ENCODE measurements around the gene TK1. TPM values are rescaled to one million over a fixed set of nuclear protein-coding genes. Genes with fewer than 3 reads are reported as not detected.

TK1 gene
- total and polyA plus RNA-seq, 2 donors from 2014 or later, result 9.3 to 12.7 TPM

- no peaks in the 10 kb centered on the region for H3K4me1 ChIP-seq (ENCODE audit: control insufficient read depth in 2 of 3, insufficient read depth in 2 of 3, low read depth in 1 of 3, low read length in 3 of 3)
- H3K27me3 ChIP-seq (ENCODE audit: control insufficient read depth, insufficient read depth, low read length), result no peaks in the 10 kb centered on the region
- intact Hi-C loops (cut with DNase I), result no loop called here
- no peak overlapping the region for H3K9ac ChIP-seq (ENCODE audit: low read length in 3 of 3)
- no peak overlapping the region for H3K27ac ChIP-seq (ENCODE audit: low read depth in 2 of 2, low read length in 2 of 2)
- no peaks in the 10 kb centered on the region for H3K9me3 ChIP-seq (ENCODE audit: control insufficient read depth in 2 of 3, insufficient read depth in 1 of 3, low read length in 3 of 3)
- DNase-seq (peak in 1 of 5 donors; percentile 58), FAIRE-seq (no peak)
- no peak for TF ChIP-seq CTCF (IDR thresholded peaks at IDR 0.05; ENCODE audit: borderline replicate concordance, extremely low read depth, insufficient read depth)
- no peak overlapping the region for H3K4me3 ChIP-seq (ENCODE audit: low read length in 3 of 3)
- H3K36me3 ChIP-seq (ENCODE audit: control insufficient read depth in 2 of 3, insufficient read depth in 3 of 3, low read length in 3 of 3), result peaks cover 0 to 17% (median 9%) of the 10 kb centered on the region in 3 donors
These were observed 18.4 kb upstream of the TK1 start for GRCh38 chr17:78205124-78205775.

- no peaks in the 10 kb centered on the region for H3K27me3 ChIP-seq (ENCODE audit: control insufficient read depth, insufficient read depth, low read length)
- no peaks in the 10 kb centered on the region for H3K4me1 ChIP-seq (ENCODE audit: control insufficient read depth in 2 of 3, insufficient read depth in 2 of 3, low read depth in 1 of 3, low read length in 3 of 3)
- DNase-seq (peak in 1 of 5 donors; percentile 54), FAIRE-seq (no peak)
- H3K27ac ChIP-seq (ENCODE audit: low read depth in 2 of 2, low read length in 2 of 2), result no peak overlapping the region
- H3K36me3 ChIP-seq (ENCODE audit: control insufficient read depth in 2 of 3, insufficient read depth in 3 of 3, low read length in 3 of 3), result peaks cover 0 to 17% (median 9%) of the 10 kb centered on the region in 3 donors
- intact Hi-C loops (cut with DNase I), result no loop called here
- TF ChIP-seq CTCF (IDR thresholded peaks at IDR 0.05; ENCODE audit: borderline replicate concordance, extremely low read depth, insufficient read depth), result no peak
- H3K9ac ChIP-seq (ENCODE audit: low read length in 3 of 3), result no peak overlapping the region
- no peak overlapping the region for H3K4me3 ChIP-seq (ENCODE audit: low read length in 3 of 3)
- no peaks in the 10 kb centered on the region for H3K9me3 ChIP-seq (ENCODE audit: control insufficient read depth in 2 of 3, insufficient read depth in 1 of 3, low read length in 3 of 3)
These were observed 17.7 kb upstream of the TK1 start for GRCh38 chr17:78204387-78205123.

GRCh38 chr17:78202666-78203065 is 15.8 kb upstream of the TK1 start:
- no peaks in the 10 kb centered on the region for H3K9me3 ChIP-seq (ENCODE audit: control insufficient read depth in 2 of 3, insufficient read depth in 1 of 3, low read length in 3 of 3)
- no peaks in the 10 kb centered on the region for H3K27me3 ChIP-seq (ENCODE audit: control insufficient read depth, insufficient read depth, low read length)
- FAIRE-seq, result no peak
- intact Hi-C loops (cut with DNase I), result no loop called here
- no peak overlapping the region for H3K9ac ChIP-seq (ENCODE audit: low read length in 3 of 3)
- H3K27ac ChIP-seq (ENCODE audit: low read depth in 2 of 2, low read length in 2 of 2), result no peak overlapping the region
- no peaks in the 10 kb centered on the region for H3K4me1 ChIP-seq (ENCODE audit: control insufficient read depth in 2 of 3, insufficient read depth in 2 of 3, low read depth in 1 of 3, low read length in 3 of 3)
- no peak for TF ChIP-seq CTCF (IDR thresholded peaks at IDR 0.05; ENCODE audit: borderline replicate concordance, extremely low read depth, insufficient read depth)
- H3K4me3 ChIP-seq (ENCODE audit: low read length in 3 of 3), result no peak overlapping the region
- H3K36me3 ChIP-seq (ENCODE audit: control insufficient read depth in 2 of 3, insufficient read depth in 3 of 3, low read length in 3 of 3), result peaks cover 0 to 17% (median 10%) of the 10 kb centered on the region in 3 donors
- DNase-seq, result no peak

Data from kidney (tissue), 14 donors.